ENCODE results near the gene DNAJB6.
"Not testable (repeated sequence)": the region's sequence is repeated elsewhere in the genome, so short reads cannot be mapped to it uniquely, and the experiment has no call there.

DNAJB6 gene

DNA sequence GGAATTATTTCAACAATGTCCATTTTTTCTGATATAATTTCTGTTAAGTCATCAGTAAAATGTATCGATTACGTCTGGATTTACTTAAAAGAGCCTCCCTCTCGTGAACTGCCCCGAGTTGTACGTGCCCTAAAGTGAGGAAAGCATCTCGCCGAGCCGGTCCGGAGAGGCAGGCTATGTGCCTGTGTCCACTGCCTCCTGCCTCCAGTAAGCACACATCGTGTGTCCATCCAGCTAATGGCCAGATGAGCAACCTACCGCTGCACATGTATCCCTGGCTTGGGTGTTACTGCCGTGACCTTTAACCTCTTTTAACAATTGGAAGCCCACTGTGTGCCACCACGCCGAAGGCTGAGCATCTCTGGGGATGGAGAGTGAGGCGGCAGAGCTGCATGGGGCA, 23.2 kb upstream of the DNAJB6 start:
- Mint-ChIP-seq H3K4me1 (peaks cover 4% of the 10 kb centered on the region), H3K9me3 (no peaks in the 10 kb centered on the region), H3K4me3 (no peak overlapping the region), H3K36me3 (ENCODE audit: low read depth) (no peaks in the 10 kb centered on the region), H3K27ac (no peak overlapping the region), H3K27me3 (ENCODE audit: low read depth) (peaks cover 4% of the 10 kb centered on the region)
- TF ChIP-seq CTCF (IDR thresholded peaks at IDR 0.05; ENCODE audit: unreplicated experiment in 3 of 3): no peak

DNA sequence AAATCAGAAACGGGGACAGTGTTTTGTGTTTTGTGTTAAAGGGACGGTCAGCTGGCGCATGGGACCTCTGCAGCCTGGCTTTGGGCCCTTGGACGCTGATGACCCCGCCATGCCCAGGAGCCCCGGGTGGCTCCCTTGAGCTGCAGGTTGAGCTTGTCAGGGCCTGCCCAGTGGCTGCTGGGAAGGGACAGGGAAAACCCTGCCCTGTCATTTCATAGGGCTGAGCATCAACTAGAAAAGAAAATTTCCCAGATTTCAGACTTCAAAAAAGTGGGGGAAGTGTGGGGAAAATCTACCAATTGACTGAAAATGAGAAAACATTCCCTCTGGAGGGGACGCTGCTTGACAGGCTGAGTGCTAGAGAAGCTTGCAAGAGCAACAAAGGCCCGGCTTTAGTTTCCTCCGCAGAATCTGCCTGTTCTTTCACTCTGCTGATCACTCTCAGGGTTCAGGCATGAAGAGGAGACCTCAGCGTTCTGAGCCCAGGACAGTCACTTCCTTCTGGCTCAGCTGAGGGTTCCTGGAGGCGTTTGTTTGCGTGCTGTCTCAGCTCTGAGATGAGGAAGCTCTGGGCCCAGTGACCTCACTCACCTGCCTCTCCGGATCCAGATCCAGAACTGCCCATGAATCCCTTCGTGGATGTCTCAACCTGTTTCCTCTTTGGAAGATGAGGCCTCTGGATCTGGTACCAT, 18.6 kb upstream of the DNAJB6 start:
- Mint-ChIP-seq H3K4me1 (no peaks in the 10 kb centered on the region), H3K9me3 (no peaks in the 10 kb centered on the region), H3K27ac (no peak overlapping the region), H3K4me3 (no peak overlapping the region), H3K27me3 (ENCODE audit: low read depth) (no peaks in the 10 kb centered on the region), H3K36me3 (ENCODE audit: low read depth) (no peaks in the 10 kb centered on the region)
- no peak for TF ChIP-seq CTCF (IDR thresholded peaks at IDR 0.05; ENCODE audit: unreplicated experiment in 3 of 3)

DNA sequence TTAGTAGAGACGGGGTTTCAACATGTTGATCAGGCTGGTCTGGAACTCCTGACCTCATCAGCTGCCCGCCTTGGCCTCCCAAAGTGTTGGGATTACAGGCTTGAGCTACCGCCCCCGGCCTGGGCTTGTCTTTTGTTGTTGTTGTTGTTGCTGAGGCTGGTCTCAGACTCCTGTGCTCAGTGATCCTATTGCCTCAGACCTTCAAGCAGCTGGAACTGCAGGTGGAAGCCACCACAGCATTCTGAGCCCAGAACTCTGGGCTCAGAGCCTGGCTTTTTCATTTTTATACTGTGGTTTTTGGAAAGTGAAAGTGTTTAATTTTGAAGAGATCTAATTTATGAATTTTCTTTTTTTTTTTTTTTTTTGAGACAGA, 16.2 kb upstream of the DNAJB6 start:
- no peaks in the 10 kb centered on the region for H3K27me3 Mint-ChIP-seq (ENCODE audit: low read depth)

DNA sequence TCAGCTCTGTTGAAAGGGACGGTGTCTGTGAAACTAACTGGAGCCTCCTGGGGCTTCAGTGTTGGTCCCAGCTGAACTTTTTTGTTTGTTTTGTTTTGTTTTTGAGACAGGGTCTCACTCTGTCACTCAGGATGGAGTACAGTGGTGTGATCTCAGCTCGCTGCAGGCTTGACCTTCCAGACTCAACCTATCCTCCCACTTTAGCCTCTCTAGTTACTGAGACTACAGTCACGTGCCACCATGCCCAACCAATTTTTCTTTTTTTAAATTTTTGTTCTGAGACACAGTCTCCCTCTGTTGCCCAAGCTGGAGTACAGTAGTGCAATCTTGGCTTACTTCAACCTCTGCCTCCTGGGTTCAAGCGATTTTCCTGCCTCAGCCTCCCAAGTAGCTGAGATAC, 13.4 kb upstream of the DNAJB6 start:
- Mint-ChIP-seq H3K4me1 (no peaks in the 10 kb centered on the region), H3K27me3 (ENCODE audit: low read depth) (no peaks in the 10 kb centered on the region)

More for the DNA sequence above, 16.2 kb upstream of the DNAJB6 start:
- Mint-ChIP-seq H3K4me1 (no peaks in the 10 kb centered on the region), H3K4me3 (no peak overlapping the region), H3K36me3 (ENCODE audit: low read depth) (no peaks in the 10 kb centered on the region), H3K9me3 (no peaks in the 10 kb centered on the region), H3K27ac (no peak overlapping the region)
- no peak for TF ChIP-seq CTCF (IDR thresholded peaks at IDR 0.05; ENCODE audit: unreplicated experiment in 3 of 3)

DNA sequence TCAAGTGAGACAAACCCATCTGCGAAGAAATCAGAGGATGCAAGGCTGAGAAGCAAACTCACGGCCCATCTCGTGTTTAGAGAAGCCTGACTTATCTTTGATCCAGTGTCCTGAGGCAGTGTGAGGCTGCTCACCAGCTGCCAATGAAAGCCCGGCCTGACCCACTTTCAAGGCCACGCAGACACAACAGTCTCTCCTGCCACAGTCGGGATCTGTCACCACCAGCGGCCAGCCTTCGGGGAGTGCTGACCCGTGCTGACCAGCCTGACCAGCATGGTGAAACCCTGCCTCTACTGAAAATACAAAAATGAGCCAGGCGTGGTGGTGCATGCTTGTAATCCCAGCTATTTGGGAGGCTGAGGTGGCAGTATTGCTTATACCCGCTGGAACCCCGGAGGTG, 7.4 kb upstream of the DNAJB6 start:
- H3K4me1 Mint-ChIP-seq: no peaks in the 10 kb centered on the region
- TF ChIP-seq CTCF (IDR thresholded peaks at IDR 0.05; ENCODE audit: unreplicated experiment in 3 of 3): no peak

More for the DNA sequence above, 13.4 kb upstream of the DNAJB6 start:
- Mint-ChIP-seq H3K4me3 (no peak overlapping the region), H3K36me3 (ENCODE audit: low read depth) (no peaks in the 10 kb centered on the region), H3K9me3 (no peaks in the 10 kb centered on the region), H3K27ac (no peak overlapping the region)
- TF ChIP-seq CTCF (IDR thresholded peaks at IDR 0.05; ENCODE audit: unreplicated experiment in 3 of 3): no peak

DNA sequence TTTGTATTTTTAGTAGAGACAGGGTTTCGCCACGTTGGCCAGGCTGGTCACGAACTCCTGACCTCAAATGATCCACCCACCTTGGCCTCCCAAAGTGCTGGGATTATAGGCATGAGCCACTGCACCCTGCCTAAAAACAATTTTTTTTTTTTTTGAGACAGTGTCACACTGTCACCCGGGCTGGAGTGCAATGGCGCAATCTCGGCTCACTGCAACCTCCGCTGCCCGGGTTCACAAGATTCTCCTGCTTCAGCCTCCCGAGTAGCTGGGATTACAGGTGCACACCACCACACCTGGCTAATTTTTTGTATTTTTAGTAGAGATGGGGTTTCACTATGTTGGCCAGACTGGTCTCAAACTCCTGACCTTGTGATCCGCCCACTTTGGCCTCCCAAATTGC, 6.2 kb upstream of the DNAJB6 start:
- not testable (repeated sequence) for H3K9me3 Mint-ChIP-seq; H3K36me3 Mint-ChIP-seq (ENCODE audit: low read depth); H3K4me3 Mint-ChIP-seq; H3K27ac Mint-ChIP-seq; H3K4me1 Mint-ChIP-seq
- H3K27me3 Mint-ChIP-seq (ENCODE audit: low read depth): peaks cover 20% of the 10 kb centered on the region

More for the DNA sequence above, 7.4 kb upstream of the DNAJB6 start:
- no peak overlapping the region for H3K27ac Mint-ChIP-seq
- no peaks in the 10 kb centered on the region for H3K36me3 Mint-ChIP-seq (ENCODE audit: low read depth)
- no peak overlapping the region for H3K4me3 Mint-ChIP-seq
- H3K27me3 Mint-ChIP-seq (ENCODE audit: low read depth): peaks cover 16% of the 10 kb centered on the region
- no peaks in the 10 kb centered on the region for H3K9me3 Mint-ChIP-seq

- peaks cover 21% of the 10 kb centered on the region for H3K27me3 Mint-ChIP-seq (ENCODE audit: low read depth)
- H3K4me1 Mint-ChIP-seq: not testable (repeated sequence)
Measured at GRCh38 chr7:157331049-157331448, 5.8 kb upstream of the DNAJB6 start.

More at GRCh38 chr7:157331049-157331448, 5.8 kb upstream of the DNAJB6 start:
- H3K4me3 Mint-ChIP-seq; H3K36me3 Mint-ChIP-seq (ENCODE audit: low read depth); H3K27ac Mint-ChIP-seq; H3K9me3 Mint-ChIP-seq: not testable (repeated sequence)

All from nephron (organoid).